ENCODE results near the gene HPSE2. TPM values are rescaled to one million over a fixed set of nuclear protein-coding genes. Genes with fewer than 3 reads are reported as not detected.

The HPSE2 gene
- total and polyA plus RNA-seq, 2 of the 8 experiments (the other 6 are each of a cell fraction or from before 2014, with no cell fraction given) = 0.41 to 0.58 TPM

GRCh38 chr10:98613446-98613845, 622.2 kb downstream of the HPSE2 start:
- H3K4me1 ChIP-seq (replicated peaks in 1 of 4; ENCODE audit: control insufficient read depth in 3 of 4, insufficient read depth in 4 of 4, low read length in 3 of 4) = peaks cover 0 to 2% (median under 1%) of the 10 kb centered on the region in 4 experiments; a peak in 3 of 7 replicates
- no peaks in the 10 kb centered on the region for H3K9me3 ChIP-seq (ENCODE audit: insufficient read depth in 2 of 2, low read depth in 1 of 2, low read length in 1 of 2)
- H3K4me3 ChIP-seq (ENCODE audit: extremely low read depth in 1 of 4, insufficient read depth in 2 of 4, low read depth in 3 of 4, low read length in 4 of 4) = no peak overlapping the region
- H3K23ac ChIP-seq (ENCODE audit: insufficient read length) = no peak overlapping the region
- H3K79me1 ChIP-seq (ENCODE audit: low read depth, low read length) = no peaks in the 10 kb centered on the region
- no peaks in the 10 kb centered on the region for H3K23me2 ChIP-seq (ENCODE audit: low read depth, low read length)
- H3K27me3 ChIP-seq (replicated peaks in 1 of 4; ENCODE audit: control insufficient read depth in 3 of 4, extremely low read depth in 1 of 4, insufficient read depth in 3 of 4, low read length in 3 of 4) = no peaks in the 10 kb centered on the region
- H3K14ac ChIP-seq (ENCODE audit: insufficient read length) = no peak overlapping the region
- H2BK20ac ChIP-seq (ENCODE audit: low read length) = no peak overlapping the region
- CTCF ChIA-PET (ENCODE audit: partially characterized antibody) = no interaction called here
- no peak for FAIRE-seq
- no peaks in the 10 kb centered on the region for H3K79me2 ChIP-seq (ENCODE audit: control insufficient read depth in 1 of 2, insufficient read depth in 2 of 2, low read length in 2 of 2)
- H2BK15ac ChIP-seq (ENCODE audit: low read length) = no peak overlapping the region
- H3K9ac ChIP-seq (replicated peaks in 1 of 4; ENCODE audit: extremely low read depth in 1 of 4, low read depth in 3 of 4, low read length in 3 of 4) = no peak overlapping the region
- POLR2A ChIA-PET (ENCODE audit: partially characterized antibody) = no interaction called here
- DNase-seq (ENCODE audit: low read depth in 1 of 2, low spot score in 2 of 2) = no peak
- H3K4ac ChIP-seq (replicated peaks; ENCODE audit: insufficient read length, low read depth, low read length) = no peak overlapping the region
- no peak overlapping the region for H3K56ac ChIP-seq (replicated peaks; ENCODE audit: insufficient read length, low read depth, low read length)
- H4K20me1 ChIP-seq (replicated peaks in 1 of 2; ENCODE audit: control insufficient read depth in 1 of 2, insufficient read depth in 2 of 2, low read length in 2 of 2) = no peaks in the 10 kb centered on the region
- peak overlapping the region; percentile 22; the same call in 1 of the 2 replicates for H2BK12ac ChIP-seq (ENCODE audit: low read depth, low read length)
- H4K5ac ChIP-seq (ENCODE audit: insufficient read length, low read depth, low read length) = no peak overlapping the region
- no peak overlapping the region for H3K4me2 ChIP-seq (ENCODE audit: insufficient read depth in 1 of 2, low read depth in 2 of 2, low read length in 2 of 2)
- no peak overlapping the region for H3K27ac ChIP-seq (ENCODE audit: low read depth, low read length)
- H3K36me3 ChIP-seq (ENCODE audit: control insufficient read depth in 2 of 4, insufficient read depth in 4 of 4, low read length in 3 of 4) = no peaks in the 10 kb centered on the region
- no peak overlapping the region for H3K18ac ChIP-seq (ENCODE audit: extremely low read depth, low read length)
- no peak overlapping the region for H2AK5ac ChIP-seq (ENCODE audit: low read depth, low read length)
- 100% methylated on average over 1 of the region's 1 CpG; no CpG with 5 or more reads in 1 of the 2 experiments for WGBS, 2 experiments (ENCODE audit: extremely low coverage in 1 of 2, insufficient coverage in 1 of 2, insufficient read length in 1 of 2, insufficient replicate concordance in 2 of 2, low coverage in 1 of 2, low lambda C conversion rate in 2 of 2, missing lambda C conversion rate in 1 of 2)
- no peak overlapping the region for H2BK120ac ChIP-seq (replicated peaks; ENCODE audit: low read depth, low read length)
- H2AFZ ChIP-seq (ENCODE audit: low read length) = no peak overlapping the region
- no peak overlapping the region for H4K91ac ChIP-seq (replicated peaks; ENCODE audit: insufficient read length, low read length)
- no peak overlapping the region for H2BK5ac ChIP-seq (ENCODE audit: low read depth, low read length)
- no peak overlapping the region for H4K8ac ChIP-seq (ENCODE audit: extremely low read depth, insufficient read depth, low read length)
- TF ChIP-seq SIN3A (conservative IDR thresholded peaks at IDR 0.05 in 1 of 2, IDR thresholded peaks at IDR 0.05 in 1 of 2; ENCODE audit: low read depth in 1 of 2, low read length in 2 of 2) (no peak), RNF2 (IDR thresholded peaks at IDR 0.05; ENCODE audit: borderline replicate concordance, low read depth, low read length, missing control alignments, poor library complexity, severe bottlenecking) (no peak), YY1 (IDR thresholded peaks at IDR 0.05; ENCODE audit: low read depth, low read length) (no peak), KDM4A (IDR thresholded peaks at IDR 0.05; ENCODE audit: low read depth, low read length, severe bottlenecking) (no peak), TAF1 (IDR thresholded peaks at IDR 0.05; ENCODE audit: low read depth, low read length) (no peak), EP300 (IDR thresholded peaks at IDR 0.05; ENCODE audit: borderline replicate concordance in 1 of 2, low read depth in 2 of 2, low read length in 2 of 2) (no peak), RAD21 (IDR thresholded peaks at IDR 0.05 in 1 of 2, conservative IDR thresholded peaks at IDR 0.05 in 1 of 2; ENCODE audit: low read depth in 2 of 2, low read length in 2 of 2) (no peak), BRCA1 (IDR thresholded peaks at IDR 0.05; ENCODE audit: low read depth, low read length) (no peak), FOSL1 (IDR thresholded peaks at IDR 0.05; ENCODE audit: insufficient read depth, low read depth, low read length) (no peak), JUN (IDR thresholded peaks at IDR 0.05; ENCODE audit: low read depth, low read length) (no peak), RFX5 (IDR thresholded peaks at IDR 0.05; ENCODE audit: borderline replicate concordance, low read depth, low read length) (no peak)

All from H1 (cell line).